ENCODE results near the gene NEK8. TPM values are rescaled to one million over a fixed set of nuclear protein-coding genes. Genes with fewer than 3 reads are reported as not detected.

NEK8 gene
- total RNA-seq, 4 donors from 2014 or later, result 1.9 to 3.4 (median 2.5) TPM

- TF ChIP-seq CTCF (IDR thresholded peaks at IDR 0.05), result no peak
- DNase-seq (ENCODE audit: low spot score) (no peak), ATAC-seq (ENCODE audit: low FRiP score) (no peak)
Observed at GRCh38 chr17:28693869-28694268, 34.7 kb upstream of the NEK8 start.

GRCh38 chr17:28698253-28698941 is 30.2 kb upstream of the NEK8 start:
- ATAC-seq (ENCODE audit: low FRiP score), result no peak
- DNase-seq (ENCODE audit: low spot score), result no peak

GRCh38 chr17:28700278-28700677 is 28.3 kb upstream of the NEK8 start:
- TF ChIP-seq CTCF (IDR thresholded peaks at IDR 0.05), result no peak
- DNase-seq (ENCODE audit: low spot score), result no peak
- ATAC-seq (ENCODE audit: low FRiP score), result no peak

More at GRCh38 chr17:28698253-28698941, 30.2 kb upstream of the NEK8 start:
- TF ChIP-seq CTCF (IDR thresholded peaks at IDR 0.05), result no peak

- ATAC-seq (ENCODE audit: low FRiP score) (no peak), DNase-seq (ENCODE audit: low spot score) (no peak)
- TF ChIP-seq CTCF (IDR thresholded peaks at IDR 0.05), result no peak
Observed at GRCh38 chr17:28700830-28701492, 27.6 kb upstream of the NEK8 start.

- ATAC-seq (ENCODE audit: low FRiP score), result no peak
- no peak for TF ChIP-seq CTCF (IDR thresholded peaks at IDR 0.05)
- DNase-seq (ENCODE audit: low spot score), result no peak
Observed at GRCh38 chr17:28702026-28702751, 26.4 kb upstream of the NEK8 start.

- TF ChIP-seq CTCF (IDR thresholded peaks at IDR 0.05), result no peak
- DNase-seq (ENCODE audit: low spot score), result no peak
- no peak for ATAC-seq (ENCODE audit: low FRiP score)
Observed at GRCh38 chr17:28702752-28703150, 25.8 kb upstream of the NEK8 start.
